Colonic mucosa (tissue), 4 donors: ENCODE measurements around the gene OPN1LW. TPM values are rescaled to one million over a fixed set of nuclear protein-coding genes. Genes with fewer than 3 reads are reported as not detected.
"Not testable (repeated sequence)": the region's sequence is repeated elsewhere in the genome, so short reads cannot be mapped to it uniquely, and the experiment has no call there.

Experiments
- DNase-seq: peaks from one replicate; pipeline ENCODE4 v3.0.0-alpha.2; 2020
- H3K27ac ChIP-seq: fragments of 200-600 bp; one replicate; pipeline ENCODE4 v1.8.0; 2021
- H3K27me3 ChIP-seq: fragments of 200-600 bp; one replicate; pipeline ENCODE4 v1.8.0; 2021
- H3K36me3 ChIP-seq: fragments of 200-600 bp; one replicate; pipeline ENCODE4 v1.8.0; 2021
- H3K4me1 ChIP-seq: fragments of 200-600 bp; one replicate; pipeline ENCODE4 v1.8.0; 2021; ENCODE audit warnings: mild to moderate bottlenecking
- H3K4me3 ChIP-seq: fragments of 200-600 bp; one replicate; pipeline ENCODE4 v1.8.0; 2021
- H3K9ac ChIP-seq, 2 donors: one replicate each; pipeline ENCODE4 v1.7.0; 2013; ENCODE audit warnings: control low read depth in 2 of 2, low read depth in 2 of 2, low read length in 2 of 2
- H3K9me3 ChIP-seq: fragments of 200-600 bp; one replicate; pipeline ENCODE4 v1.8.0; 2021
- intact Hi-C: fragments of 100-400 bp; cut with DNase I; formaldehyde crosslinking; loops from one replicate; pipeline ENCODE4 v1.14.1; 2022
- total RNA-seq, 2 donors: library from RNA; stranded (reverse); fragmentation: NEBNext Ultra II Directional in 1 of 2; extraction: Animal tissue kit (Norgen Biotek cat#: 25700) in 1 of 2; gene quantifications; one replicate each; pipeline ENCODE4 v1.2.1, GENCODE V29; 2021
- donor health status: healthy.
- donor health status: DM: no; HTN: no; CAD: no.
- donor health status: DM: no; HTN: no; CAD: no.

OPN1LW gene
- total RNA-seq, 2 donors from 2014 or later, result not detected

DNA sequence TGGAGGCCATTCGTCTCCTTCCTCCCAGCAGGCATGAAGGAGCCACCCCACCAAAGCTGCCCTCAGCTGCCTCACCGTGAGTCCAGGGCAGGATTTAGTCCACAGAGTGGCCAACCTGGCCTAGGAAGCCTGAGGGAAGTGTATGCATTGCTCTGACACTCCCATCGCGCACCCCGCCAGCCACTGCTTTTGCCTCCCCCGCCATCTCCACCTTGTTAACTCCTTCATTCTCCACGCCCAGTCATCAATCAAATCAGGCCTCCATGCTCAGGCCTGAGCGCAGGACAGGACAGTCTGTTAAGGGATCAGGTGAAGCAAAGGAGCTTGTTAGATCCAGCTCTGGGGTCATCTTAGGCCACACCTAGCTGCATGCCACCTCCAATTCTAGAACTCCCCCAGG, 48.8 kb downstream of the OPN1LW start:
- H3K9me3 ChIP-seq, H3K9ac ChIP-seq, intact Hi-C loops, DNase-seq, H3K36me3 ChIP-seq, H3K27ac ChIP-seq, H3K27me3 ChIP-seq, H3K4me1 ChIP-seq, H3K4me3 ChIP-seq: not testable (repeated sequence)

DNA sequence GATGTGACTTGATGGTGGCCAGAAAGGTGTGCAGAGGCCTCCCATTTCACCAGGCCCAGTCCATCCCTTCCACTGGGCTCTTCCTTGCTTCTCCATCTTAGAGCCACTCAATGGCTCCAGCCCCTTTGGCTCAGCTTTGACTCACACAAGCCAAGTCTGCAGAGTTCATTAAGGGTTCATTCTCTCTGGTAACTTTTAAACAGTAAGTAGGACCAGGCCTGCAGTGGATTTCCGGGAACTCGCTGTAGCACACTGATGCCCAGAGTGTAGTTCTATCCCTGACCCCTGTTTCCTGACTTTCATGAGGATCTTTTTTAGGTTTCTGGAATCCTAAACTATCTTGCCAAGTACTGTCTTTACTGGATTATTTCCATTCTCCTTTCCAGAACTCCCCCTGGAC, 50.3 kb downstream of the OPN1LW start:
- H3K4me1 ChIP-seq, H3K27ac ChIP-seq, H3K27me3 ChIP-seq, intact Hi-C loops, H3K9me3 ChIP-seq, H3K4me3 ChIP-seq, H3K9ac ChIP-seq, H3K36me3 ChIP-seq, DNase-seq: not testable (repeated sequence)

DNA sequence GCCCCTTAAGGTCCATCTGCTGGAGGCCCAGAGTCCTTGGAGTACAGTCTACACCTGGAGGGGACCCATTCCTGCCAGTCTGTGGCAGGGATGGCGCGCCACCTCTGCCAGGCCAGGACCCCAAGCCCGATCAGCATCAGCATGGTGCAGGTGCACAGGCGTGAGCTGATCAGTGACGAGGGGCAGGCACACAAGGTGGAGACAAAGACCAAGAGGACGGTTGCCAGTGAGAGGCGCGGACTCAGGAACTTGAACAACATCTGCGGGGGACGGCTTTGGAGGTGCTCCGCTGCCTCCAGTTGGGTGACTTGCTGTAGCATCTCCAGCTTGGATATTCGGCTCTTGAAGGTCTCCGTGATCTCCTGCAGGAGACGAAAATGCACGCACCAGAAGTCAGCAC, 52.4 kb downstream of the OPN1LW start:
- intact Hi-C loops, H3K9ac ChIP-seq, DNase-seq, H3K27ac ChIP-seq, H3K9me3 ChIP-seq, H3K36me3 ChIP-seq, H3K4me3 ChIP-seq, H3K27me3 ChIP-seq, H3K4me1 ChIP-seq: not testable (repeated sequence)

Other genes starting within 250 kb of the OPN1LW start
- gene AVPR2, start 239.6 kb upstream of the OPN1LW start, total RNA-seq, result under 1 TPM in 1 of 2 donors, not detected in 1; 0.24 TPM
- 10 to 100 TPM; 19.9 to 30.0 TPM for gene ARHGAP4, start 218.0 kb upstream of the OPN1LW start, total RNA-seq
- 100 to 1,000 TPM in 1 of 2 donors, 10 to 100 TPM in 1; 55.9 to 115 TPM for gene NAA10, start 209.2 kb upstream of the OPN1LW start, total RNA-seq
- gene RENBP, start 199.6 kb upstream of the OPN1LW start, total RNA-seq, result 1 to 10 TPM; 3.3 to 5.0 TPM
- gene HCFC1, start 172.4 kb upstream of the OPN1LW start, total RNA-seq, result 10 to 100 TPM; 36.6 to 80.5 TPM
- 10 to 100 TPM in 1 of 2 donors, 1 to 10 TPM in 1; 8.7 to 19.2 TPM for gene TMEM187, start 171.5 kb upstream of the OPN1LW start, total RNA-seq
- gene IRAK1, start 124.3 kb upstream of the OPN1LW start, total RNA-seq, result 100 to 1,000 TPM in 1 of 2 donors, 10 to 100 TPM in 1; 66.7 to 148 TPM
- 10 to 100 TPM; 28.3 to 29.7 TPM for gene MECP2, start 46.5 kb upstream of the OPN1LW start, total RNA-seq
- gene OPN1MW, start 38.4 kb downstream of the OPN1LW start, total RNA-seq, result not detected
- not detected for gene OPN1MW2, start 75.5 kb downstream of the OPN1LW start, total RNA-seq
- not detected for gene OPN1MW3, start 113.3 kb downstream of the OPN1LW start, total RNA-seq
- not detected for gene TEX28, start 150.9 kb downstream of the OPN1LW start, total RNA-seq
- not detected for gene TKTL1, start 151.6 kb downstream of the OPN1LW start, total RNA-seq
- gene FLNA, start 230.4 kb downstream of the OPN1LW start, total RNA-seq, result 100 to 1,000 TPM; 124 to 773 TPM
- gene EMD, start 235.1 kb downstream of the OPN1LW start, total RNA-seq, result 10 to 100 TPM; 44.4 to 49.1 TPM